NCI-H1105 treated with DMSO at 0.1 percent for 48 hours (cell line): ENCODE data around the gene CA14.
"Not testable (repeated sequence)": the region's sequence is repeated elsewhere in the genome, so short reads cannot be mapped to it uniquely, and the experiment has no call there.

Experiments
- DNase-seq: peaks from one replicate; lab custom pipeline; 2025; lab: John Stamatoyannopoulos, UW

The CA14 gene

DNA sequence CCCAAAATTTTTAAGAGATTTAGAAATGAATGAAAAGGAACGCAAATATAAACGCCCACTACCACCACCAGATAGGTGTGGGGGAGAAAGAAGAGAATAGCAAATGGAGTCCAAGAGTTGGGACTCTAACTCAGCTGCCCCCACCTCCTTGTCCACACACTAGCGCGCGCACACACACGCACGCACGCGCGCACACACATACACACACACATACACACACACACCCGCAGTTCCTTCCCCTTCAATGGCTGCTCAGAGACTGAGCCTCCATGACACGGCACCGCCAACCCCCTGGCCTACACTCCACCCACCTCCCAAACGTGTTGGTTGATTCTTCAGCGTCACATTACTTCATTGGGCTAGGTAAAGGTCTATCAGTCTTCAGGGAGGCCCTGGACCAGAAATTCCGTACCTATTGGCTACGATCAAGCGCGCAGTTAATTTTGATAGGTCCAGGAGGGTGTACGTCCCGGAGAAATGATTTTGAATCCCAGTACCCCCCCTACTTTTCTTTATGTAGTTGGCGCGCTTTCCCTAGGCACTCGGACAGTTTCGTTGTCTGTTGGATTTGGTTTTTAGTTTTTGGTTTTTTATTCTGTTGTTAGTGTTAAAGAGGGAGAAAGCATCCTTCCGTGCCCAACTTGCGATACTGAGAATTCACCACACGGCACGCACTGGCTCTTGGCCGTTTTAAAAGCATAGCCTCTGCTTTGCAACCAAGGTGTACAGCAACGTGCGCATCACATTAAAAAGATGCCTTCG lies 21.5 kb upstream of the CA14 start, which contains the start of gene ANP32E:
ANP32E (minus strand) TSS at position 261 of the 762 bp plus-strand sequence. CDS start 326 bp downstream, outside the sequence.
- DNase-seq = peak; percentile 100

DNA sequence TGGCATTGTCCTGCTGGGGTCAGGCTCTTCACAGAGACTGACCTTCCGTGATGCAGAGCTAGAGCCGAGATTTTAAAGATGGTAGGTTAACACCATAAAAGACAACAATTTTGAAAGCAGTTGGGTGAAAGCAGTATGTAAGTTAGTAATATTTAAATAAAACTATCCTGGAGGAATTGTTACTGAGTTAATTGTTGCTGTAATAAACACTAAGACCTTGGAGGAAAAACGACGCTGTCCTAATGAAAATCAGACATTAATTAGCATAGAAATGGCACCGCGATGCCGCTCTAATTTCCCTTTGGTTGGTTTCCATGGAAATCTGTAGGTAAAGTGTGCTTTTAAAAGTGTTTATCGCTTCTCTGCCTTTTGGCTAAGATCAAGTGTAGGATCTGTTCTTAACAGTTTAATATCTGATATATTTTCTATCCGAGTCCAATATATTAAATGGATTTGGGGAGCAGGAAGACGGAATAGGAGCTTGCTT lies 20.9 kb upstream of the CA14 start:
- DNase-seq = no peak

DNA sequence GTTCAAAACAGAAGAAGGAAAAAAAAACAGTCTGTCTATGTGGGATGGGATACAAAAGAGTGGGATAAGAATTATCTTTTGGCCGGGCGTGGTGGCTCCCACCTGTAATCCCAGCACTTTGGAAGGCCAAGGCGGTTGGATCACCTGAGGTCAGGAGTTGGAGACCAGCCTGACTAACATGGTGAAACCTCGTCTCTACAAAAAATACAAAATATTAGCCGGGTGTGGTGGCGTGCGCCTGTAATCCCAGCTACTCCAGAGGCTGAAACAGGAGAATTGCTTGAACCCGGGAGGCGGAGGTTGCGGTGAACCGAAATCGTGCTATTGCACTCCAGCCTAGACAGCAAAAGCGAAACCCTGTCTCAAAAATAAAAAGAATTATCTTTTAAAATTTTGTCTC lies 20.4 kb upstream of the CA14 start:
- DNase-seq = not testable (repeated sequence)

DNA sequence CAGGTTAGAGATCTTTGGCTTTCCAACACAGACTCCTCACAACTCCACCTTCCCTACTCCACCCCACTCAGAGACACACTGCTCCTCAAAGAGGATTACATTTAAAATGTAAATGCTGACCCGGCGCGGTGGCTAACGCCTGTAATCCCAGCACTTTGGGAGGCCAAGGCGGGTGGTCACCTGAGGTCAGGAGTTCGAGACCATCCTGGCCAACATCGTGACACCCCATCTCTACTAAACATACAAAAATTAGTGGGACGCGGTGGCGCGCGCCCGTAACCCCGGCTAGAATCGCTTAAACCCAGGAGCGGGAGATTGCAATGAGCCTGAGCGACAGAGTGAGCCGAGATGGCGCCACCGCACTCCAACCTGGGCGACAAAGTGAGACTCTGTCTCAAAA lies 19.8 kb upstream of the CA14 start:
- no peak for DNase-seq

DNA sequence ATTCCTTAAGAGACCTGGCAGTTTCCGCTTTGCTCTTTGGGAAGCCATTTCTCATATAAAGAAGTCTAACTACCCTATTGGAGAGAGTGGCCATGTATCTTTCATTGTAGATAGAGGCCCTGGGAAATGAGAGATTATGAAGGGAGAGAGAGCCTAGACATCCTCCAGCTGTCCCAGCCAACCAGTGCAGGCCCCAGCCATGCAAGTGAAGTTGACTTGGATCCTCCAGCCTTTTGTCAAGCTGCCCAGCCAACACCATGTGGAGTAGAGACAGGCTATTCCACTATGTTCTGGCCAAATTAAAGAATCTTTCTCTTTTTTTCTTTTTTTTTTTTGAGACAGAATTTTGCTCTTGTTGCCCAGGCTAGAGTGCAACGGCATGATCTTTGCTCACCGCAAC lies 14.6 kb upstream of the CA14 start:
- no peak for DNase-seq

DNA sequence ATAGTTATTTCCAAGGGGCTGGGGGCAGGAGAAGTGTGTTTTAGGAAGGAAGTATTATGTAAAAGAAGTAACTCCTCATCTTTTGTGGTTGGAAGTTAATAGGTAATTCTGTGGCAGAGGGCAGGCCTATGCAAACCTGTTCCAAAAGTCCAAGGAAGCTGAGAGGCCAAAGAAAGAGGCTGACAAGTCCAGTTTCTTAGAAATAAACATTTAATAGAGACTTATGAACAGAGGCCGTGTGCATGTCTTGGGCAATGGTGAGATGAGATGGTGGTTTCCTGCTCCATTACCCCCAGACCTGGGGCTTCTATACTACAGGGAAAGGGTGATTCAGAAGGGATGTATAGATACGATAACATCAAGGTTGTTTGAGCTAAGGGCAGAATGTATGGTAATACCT lies 7.6 kb upstream of the CA14 start:
- no peak for DNase-seq

DNA sequence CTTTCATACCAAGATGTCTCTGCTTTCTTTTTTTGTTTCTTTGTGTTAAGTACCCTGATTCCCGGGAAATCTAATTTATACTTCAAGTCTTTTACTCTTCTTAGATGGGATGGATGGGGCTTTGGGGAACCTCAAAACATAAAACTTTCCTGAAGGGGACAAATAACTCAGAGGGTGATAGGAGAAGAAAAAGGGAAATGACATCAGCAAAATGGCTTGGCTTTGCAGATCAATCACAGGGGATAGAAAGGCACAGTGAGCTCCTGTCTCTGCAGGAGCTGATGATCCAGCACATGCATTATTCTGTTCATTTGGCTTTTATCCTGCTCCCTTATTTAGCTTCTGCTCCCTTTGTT lies 1.4 kb upstream of the CA14 start:
- no peak for DNase-seq

DNA sequence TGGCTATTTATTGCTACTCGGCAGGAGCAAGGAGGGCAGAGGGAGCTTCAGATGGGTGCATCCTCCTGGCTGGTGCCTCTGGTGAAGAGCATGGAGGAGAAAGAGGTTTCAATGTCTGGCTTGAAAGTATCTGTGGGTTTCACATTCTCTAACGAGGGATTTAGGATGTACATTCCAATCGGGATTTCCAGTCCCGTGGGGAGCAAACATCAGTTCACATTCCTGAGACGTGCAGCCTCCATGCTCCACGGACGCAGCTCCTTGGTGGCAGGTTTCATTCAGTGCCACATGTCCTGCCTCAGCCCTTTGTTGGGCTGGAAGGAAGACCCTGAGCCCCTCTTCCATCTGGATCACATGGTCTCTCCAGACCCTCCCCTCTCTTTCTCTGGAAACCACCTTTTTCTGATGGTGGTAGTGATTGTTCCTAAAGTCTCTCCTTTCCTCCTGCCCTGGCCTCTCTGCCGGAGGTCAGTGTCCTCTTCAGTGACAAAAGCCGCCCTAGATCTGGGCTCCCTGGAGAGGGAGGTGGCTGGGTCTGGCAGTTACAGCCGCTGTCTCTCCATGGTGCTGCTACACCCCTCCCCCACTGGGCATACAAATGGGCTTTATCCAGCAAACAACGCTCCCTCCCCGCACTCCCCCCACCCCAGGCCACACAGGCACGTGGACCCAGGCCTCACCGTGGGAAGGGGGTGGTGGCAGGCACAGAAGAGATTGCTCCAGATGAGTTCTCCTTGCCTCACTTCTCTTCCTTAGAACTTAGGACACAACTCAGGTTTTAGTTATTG lies 826 bp upstream of the CA14 start:
- no peak for DNase-seq

DNA sequence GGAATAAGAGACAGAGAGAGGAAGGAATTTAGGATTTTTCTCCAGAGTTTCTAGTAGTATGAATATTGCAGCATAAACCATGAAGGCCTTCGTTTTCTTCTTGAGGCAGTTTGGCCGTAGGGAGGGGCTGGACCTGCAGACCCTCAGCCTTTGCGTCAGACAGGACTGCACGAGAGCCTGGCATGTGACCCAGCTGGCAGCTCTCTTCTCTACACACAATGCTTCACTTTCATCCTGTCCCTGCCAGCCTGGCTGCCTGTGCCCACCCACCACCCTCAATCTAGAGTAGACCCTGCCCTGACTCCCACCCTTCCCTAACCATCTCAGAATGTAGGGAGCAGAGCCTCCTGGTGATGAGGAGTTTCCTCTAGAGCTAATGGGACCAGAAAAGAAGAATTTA lies 1.6 kb downstream of the CA14 start:
- no peak for DNase-seq

DNA sequence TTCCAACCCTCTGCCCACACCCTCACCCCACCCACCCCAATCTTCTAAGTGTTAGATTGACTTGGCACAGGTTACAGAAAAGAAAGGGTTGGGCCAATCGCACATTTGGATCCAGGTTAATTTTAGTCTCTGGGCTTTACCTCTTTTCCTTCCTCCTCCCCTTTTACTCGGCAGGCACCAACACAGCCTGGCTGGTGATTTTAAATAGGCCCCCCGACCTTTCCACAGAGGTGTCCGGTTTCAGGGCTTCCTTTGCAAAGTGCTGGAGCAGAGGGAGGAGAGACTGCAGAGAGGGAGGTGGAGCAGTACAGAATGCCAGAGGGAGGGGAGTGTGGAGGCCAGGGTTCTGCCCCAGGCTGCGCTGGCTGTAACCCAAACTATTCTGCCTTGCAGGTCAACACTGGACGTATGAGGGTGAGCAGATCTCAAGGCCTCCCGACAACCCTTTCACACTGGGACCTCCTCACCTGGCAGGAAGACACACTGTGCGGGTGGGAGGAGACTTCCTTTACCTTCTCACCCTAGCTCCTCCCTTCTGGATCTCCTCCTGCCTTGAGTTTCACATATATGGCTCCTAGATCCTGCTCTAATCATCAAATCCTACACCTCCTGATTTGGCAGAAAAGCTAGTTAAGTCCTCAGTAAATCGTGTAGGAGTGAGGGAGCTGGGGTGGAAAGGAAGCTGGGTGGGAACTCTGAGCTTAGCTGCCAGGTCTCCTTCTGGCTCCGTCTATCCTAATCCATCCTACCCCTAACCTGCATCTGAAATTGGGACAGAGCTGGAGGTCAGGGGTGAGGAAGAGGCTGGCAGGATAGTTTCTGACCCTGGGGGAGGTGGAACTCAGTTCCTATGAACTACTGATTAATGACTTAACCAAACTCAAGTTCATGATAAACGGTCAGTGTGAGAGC lies 2.4 kb downstream of the CA14 start:
- peak; percentile 64 for DNase-seq

DNA sequence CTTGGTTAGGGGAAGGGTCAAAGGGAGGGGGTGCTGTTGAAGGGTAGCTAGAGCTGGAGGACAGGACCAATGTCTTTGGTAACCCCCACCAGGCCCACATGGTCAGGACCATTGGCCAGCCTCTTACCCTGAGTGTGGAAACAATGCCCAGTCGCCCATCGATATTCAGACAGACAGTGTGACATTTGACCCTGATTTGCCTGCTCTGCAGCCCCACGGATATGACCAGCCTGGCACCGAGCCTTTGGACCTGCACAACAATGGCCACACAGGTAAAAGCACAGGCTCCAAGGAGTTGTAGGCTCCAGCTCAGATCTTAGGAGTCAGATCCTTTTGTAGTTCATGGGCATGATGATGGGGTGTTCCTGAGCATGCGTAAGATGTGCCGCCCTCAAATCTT lies 3.8 kb downstream of the CA14 start:
- DNase-seq = no peak

DNA sequence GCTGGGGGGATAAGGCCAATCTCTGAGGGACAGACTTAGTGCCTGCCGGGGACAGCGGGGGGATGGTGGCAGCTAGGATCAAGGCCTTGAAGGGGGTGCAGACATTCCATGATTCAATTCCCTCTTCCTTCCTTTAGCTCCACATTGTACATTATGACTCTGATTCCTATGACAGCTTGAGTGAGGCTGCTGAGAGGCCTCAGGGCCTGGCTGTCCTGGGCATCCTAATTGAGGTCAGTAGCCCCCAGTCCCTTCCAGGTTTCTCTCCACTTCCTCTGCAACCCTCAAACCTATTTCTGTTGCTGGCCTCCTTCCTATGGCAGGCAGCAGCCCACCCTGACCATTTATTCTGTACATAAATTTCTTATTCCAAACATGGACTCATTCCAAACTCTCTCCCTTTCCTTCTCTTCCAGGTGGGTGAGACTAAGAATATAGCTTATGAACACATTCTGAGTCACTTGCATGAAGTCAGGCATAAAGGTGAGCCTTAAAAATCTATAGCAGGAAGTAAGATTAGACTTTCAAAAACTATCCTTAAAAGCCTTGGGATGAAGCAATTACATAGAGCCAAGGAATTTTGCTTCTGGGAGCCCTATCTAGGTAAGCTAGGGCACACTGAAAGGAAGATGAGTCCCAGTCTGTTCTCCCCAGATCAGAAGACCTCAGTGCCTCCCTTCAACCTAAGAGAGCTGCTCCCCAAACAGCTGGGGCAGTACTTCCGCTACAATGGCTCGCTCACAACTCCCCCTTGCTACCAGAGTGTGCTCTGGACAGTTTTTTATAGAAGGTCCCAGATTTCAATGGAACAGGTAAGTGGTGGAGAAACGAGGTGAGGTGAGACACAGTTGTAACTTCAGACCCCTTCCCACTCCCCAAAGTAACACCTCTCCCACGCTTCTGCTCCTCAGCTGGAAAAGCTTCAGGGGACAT lies 5.1 kb downstream of the CA14 start:
- no peak for DNase-seq

DNA sequence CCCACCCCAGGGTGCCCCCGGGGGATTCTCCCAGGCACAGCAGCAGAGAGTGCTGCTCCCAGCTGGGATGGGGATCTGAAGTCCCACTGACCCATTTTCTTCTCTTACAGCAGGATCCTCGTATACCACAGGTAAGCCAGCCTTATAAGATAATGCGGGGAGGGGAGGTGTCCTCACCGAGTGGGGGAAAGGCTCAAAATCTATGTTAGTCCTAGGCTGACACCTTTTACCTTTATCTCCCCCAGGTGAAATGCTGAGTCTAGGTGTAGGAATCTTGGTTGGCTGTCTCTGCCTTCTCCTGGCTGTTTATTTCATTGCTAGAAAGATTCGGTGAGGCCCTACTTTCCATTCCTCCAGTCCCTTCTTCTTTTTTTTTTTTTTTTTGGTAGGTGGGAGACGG lies 6.0 kb downstream of the CA14 start:
- no peak for DNase-seq

DNA sequence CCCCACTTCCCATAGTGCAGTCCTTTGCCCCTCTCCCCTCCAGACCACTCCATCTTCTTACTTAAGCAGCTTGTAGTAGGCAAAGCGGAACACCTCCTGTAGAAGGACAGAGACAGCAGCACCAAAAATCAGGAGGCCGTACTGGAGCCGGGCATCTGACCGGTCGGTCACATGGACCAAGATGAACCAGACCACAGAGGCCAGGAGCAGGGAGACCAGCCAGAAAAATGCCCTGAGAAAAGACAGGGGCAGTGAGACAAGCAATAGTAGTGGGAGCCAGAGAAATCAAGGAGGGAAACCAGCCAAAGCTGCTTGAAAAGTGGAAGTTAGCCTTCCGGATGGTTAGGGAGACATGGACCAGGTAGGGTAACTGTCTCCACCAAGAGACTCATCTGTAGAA lies 10.3 kb downstream of the CA14 start:
- no peak for DNase-seq

DNA sequence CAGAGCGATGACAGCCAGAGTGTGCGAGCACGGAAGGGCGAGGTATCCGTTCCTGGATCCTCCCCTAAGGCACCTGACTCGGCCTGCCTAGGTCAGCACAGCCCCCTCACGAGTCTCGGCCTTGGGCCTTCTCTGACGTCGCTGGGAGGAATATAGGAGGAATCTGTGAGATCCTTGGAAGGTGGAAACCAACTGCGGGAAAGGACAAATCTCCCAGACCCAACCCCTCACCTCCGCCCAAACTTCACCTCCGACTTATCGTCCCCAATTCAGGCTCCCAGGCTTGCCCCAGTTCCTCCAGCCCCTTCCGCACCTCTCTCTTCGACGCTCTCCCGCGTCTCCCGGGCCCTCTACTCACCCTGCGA lies 10.7 kb downstream of the CA14 start:
- DNase-seq = no peak

DNA sequence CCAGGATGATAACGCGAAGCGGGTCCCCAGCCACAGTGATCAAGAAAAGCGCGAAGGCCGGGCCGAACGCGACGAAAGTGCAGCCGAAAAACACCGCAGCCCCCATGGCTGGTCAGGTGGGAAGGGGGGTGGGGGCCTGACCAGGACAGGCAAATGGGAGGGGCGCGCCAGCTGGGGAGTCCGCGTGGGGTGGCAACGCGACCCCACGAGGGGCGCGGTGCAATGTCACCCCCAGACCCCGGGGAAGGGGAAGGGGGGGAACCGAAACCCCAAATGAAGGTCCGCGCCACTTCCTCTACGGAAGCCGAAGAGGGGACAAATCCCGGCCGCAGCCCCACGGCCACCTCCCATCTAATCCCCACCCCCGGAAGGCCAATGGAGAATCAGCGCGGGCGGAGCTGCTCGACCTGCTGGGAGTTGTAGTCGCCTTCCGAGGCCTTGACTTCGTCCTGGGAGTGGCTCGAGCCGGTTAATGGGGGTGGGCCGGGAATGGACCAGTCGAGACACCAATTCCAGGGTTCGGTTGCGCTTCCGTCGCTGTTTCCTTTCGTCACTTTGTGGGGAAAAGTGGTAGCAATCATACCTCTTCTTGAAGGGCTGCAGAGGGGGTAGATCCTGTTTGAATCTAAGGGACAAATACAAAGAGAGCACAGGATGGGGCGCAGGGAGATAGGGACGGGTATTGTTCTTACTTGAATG lies 11.3 kb downstream of the CA14 start, which contains the start of gene APH1A:
APH1A (minus strand) TSS at position 312 of the 699 bp plus-strand sequence; CDS start at position 106, 206 bp downstream.
- peak; percentile 94 for DNase-seq

DNA sequence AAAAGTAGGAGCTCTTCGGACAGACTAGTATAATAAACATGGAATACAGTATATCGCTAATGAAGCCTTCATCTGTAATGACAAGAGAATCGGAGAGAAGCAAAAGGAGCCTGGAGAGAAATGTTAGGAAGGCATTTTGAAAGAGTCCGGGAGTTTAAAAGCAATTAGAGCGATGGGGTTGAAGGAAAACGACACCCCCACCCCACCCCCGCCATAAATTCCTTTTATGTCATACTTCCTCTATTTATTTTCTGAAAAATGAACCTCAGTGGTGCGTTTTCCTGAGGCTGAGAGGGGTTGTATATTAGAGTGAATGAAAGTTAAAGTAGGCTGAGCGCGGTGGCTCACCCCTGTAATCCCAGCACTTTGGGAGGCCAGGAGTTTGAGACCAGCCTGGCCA lies 11.9 kb downstream of the CA14 start:
- DNase-seq = no peak

DNA sequence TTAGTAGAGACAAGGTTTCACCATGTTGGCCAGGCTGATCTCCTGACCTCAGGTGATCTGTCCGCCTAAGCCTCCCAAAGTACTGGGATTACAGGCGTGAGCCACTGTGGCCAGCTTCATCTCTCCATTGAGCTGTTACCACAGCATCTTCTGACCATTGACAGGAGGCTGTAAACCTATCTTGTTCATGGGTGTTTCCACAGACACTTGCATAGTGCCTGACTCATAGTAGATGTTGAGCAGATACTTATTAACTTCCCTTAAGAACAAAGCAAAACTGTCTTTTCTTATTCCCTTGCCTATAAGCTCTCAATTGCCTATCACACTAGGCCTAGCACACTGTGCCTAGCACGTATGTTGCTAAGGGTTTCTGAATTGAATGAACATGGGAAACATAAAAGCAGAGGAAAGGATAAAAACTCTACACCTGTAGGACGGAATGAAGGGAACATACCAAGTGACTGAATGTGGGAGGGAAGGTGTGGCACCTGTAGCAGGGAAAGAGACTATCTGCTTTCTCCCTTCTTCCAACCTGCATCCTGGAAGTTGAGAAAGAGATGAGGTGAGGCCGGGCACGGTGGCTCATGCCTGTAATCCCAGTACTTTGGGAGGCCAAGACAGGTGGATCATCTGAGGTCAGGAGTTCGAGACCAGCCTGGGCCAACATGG lies 13.9 kb downstream of the CA14 start:
- DNase-seq = no peak

DNA sequence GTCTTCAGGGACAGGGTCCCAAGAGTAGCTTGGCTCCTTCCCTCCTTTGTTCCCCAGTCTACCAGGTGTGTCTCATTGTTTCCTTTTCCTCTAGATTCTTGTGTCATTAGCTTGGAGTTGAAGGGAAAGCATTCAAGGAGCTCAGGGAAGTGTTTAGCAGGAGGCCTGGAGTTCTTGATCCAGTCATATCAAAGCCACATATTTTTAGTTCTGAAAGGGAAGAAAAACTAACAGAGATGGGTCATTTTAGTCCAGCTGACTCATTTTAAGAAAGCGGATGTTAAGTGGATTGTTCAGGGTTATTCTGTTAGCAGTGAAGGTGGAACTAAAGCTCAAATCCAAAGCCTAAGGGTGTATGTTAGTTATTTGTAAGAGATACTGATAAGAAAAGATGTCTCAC lies 15.7 kb downstream of the CA14 start:
- DNase-seq = no peak

DNA sequence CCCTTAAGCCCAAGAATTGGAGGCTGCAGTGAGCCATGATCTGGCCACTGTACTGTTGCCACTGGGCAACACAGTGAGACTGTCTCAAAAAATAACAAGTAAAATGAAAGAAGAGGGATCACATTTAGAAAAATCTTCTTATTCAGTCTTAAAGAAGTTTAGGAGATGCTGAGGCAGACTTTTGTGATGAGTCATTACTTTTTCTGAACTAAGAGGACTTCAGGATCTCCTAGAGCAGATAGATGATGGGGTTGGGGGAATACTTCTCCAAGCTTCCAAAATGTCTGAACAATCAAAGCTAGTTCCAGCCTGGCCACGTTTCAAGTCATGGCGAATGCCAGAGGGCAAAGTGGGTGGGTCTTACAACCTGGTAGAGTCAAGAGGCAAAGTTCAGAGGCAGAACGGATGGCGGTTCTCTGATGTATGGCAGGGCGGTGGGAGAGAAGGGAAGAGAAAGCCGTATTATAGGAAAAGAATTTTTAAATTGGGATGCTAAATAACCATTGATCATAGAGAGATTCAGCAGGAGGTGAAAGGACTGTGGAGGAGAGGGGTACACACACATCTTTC lies 22.6 kb downstream of the CA14 start:
- no peak for DNase-seq
